ENCODE results near the gene HMX3.

DNA sequence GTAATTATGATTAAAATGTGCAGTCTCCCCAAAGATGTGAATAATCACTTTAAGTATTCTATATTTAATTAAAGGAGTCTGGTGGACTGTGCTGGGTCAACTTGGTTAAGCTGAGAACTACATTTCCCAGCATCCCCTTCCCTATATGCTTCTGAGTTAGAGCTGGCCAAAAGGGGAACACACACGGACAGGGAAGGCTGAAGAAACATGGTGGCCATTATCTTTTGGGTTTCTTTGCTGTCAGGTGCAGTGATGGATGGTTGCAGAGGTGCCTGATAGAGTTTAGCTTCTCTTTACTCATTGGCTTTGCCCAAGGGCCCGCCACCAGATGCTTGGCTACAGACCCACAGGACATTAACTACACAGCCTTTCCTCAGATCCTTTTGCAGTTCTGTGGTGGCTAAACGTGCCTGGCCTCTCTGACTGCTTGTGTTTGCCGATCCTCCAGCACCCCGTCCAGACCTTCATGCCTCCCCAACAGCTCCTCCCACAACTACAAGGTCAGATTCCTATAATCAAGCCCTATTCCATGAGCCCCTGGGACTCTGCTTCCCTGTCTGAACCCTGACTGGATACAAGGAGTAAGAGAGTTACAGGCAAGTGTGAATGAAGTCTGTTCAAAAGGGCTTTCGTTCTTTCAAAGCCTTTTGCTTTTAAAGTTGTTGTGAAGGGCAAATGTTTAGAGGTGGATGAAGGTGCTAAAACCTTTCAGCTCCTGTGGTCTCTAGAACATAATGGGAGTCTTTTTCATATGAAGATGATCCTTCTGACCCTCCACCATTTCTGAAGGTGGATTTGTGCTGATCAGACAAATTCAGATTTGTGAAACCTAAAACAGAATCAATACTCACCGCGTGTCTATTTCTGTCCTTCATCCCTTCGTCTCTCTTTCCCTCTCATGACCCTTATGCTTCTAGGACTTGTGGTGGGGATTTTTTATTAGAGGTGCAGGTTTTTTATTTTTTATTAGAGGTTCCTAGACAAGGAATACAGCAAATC lies 39.9 kb downstream of the HMX3 start:
- TF ChIP-seq, protein P1, sequence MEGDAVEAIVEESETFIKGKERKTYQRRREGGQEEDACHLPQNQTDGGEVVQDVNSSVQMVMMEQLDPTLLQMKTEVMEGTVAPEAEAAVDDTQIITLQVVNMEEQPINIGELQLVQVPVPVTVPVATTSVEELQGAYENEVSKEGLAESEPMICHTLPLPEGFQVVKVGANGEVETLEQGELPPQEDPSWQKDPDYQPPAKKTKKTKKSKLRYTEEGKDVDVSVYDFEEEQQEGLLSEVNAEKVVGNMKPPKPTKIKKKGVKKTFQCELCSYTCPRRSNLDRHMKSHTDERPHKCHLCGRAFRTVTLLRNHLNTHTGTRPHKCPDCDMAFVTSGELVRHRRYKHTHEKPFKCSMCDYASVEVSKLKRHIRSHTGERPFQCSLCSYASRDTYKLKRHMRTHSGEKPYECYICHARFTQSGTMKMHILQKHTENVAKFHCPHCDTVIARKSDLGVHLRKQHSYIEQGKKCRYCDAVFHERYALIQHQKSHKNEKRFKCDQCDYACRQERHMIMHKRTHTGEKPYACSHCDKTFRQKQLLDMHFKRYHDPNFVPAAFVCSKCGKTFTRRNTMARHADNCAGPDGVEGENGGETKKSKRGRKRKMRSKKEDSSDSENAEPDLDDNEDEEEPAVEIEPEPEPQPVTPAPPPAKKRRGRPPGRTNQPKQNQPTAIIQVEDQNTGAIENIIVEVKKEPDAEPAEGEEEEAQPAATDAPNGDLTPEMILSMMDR (IDR thresholded peaks at IDR 0.05; ENCODE audit: poor library complexity, severe bottlenecking): no peak
- TF ChIP-seq EP300 (conservative IDR thresholded peaks at IDR 0.05; ENCODE audit: poor library complexity, severe bottlenecking) (no peak), POLR2AphosphoS5 (IDR thresholded peaks at IDR 0.05) (no peak)
